ENCODE measurements around the gene GAN.

GRCh38 chr16:81427219-81427618 is 112.5 kb downstream of the GAN start:
- TF ChIP-seq CTCF (IDR thresholded peaks at IDR 0.05 in 4 of 5, conservative IDR thresholded peaks at IDR 0.05 in 1 of 5) = no peak
- TF ChIP-seq POLR2A (IDR thresholded peaks at IDR 0.05) = no peak
